Measurements from ENCODE around the gene BORCS8. TPM values are rescaled to one million over a fixed set of nuclear protein-coding genes. Genes with fewer than 3 reads are reported as not detected.
"Not testable (repeated sequence)": the region's sequence is repeated elsewhere in the genome, so short reads cannot be mapped to it uniquely, and the experiment has no call there.

The BORCS8 gene
- total and polyA plus RNA-seq, 2 experiments from 2014 or later: 24.7 to 38.0 TPM

DNA sequence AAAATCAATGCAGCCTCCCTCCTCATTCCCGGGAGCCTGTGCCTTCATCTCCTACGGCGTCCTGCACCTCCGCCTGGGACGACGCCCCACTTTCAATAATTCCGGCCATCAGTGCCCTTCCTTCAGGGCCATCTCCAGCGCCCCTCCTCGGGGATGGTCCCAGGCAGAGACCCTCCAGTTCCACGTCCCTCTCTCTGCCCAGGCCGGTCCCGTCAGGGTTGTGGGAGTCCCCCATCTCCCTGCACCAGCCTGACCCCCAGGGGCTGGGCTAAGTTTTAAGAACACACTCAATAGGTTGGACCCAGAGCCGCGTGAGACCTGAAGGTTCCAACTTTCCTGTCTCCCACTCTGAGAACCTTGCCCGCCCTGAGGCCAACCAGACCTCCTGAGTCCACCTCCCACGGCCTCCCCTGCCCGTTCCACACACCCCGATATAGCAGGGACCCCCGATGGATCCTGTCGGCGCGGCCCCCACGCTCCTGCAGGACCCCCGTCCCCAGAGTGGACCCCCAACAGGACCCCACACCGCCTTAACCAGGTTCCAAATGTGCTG lies 54.3 kb downstream of the BORCS8 start:
- H3K4me1 ChIP-seq (ENCODE audit: low read depth): peaks cover 20% of the 10 kb centered on the region
- no peaks in the 10 kb centered on the region for H3K9me3 ChIP-seq (ENCODE audit: low read depth)
- peak; percentile 25 to 39 for DNase-seq (ENCODE audit: low read depth in 1 of 2, low spot score in 1 of 2)
- H3K27ac ChIP-seq: peak overlapping the region; percentile 5
- no peaks in the 10 kb centered on the region for H3K36me3 ChIP-seq
- TF ChIP-seq, protein P1, sequence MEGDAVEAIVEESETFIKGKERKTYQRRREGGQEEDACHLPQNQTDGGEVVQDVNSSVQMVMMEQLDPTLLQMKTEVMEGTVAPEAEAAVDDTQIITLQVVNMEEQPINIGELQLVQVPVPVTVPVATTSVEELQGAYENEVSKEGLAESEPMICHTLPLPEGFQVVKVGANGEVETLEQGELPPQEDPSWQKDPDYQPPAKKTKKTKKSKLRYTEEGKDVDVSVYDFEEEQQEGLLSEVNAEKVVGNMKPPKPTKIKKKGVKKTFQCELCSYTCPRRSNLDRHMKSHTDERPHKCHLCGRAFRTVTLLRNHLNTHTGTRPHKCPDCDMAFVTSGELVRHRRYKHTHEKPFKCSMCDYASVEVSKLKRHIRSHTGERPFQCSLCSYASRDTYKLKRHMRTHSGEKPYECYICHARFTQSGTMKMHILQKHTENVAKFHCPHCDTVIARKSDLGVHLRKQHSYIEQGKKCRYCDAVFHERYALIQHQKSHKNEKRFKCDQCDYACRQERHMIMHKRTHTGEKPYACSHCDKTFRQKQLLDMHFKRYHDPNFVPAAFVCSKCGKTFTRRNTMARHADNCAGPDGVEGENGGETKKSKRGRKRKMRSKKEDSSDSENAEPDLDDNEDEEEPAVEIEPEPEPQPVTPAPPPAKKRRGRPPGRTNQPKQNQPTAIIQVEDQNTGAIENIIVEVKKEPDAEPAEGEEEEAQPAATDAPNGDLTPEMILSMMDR (IDR thresholded peaks at IDR 0.05; ENCODE audit: low read depth, low read length): no peak
- H3K4me3 ChIP-seq: peak overlapping the region; percentile 53
- H3K27me3 ChIP-seq: peaks cover 3% of the 10 kb centered on the region

- H3K4me3 ChIP-seq; H3K27me3 ChIP-seq; DNase-seq (ENCODE audit: low read depth in 1 of 2, low spot score in 1 of 2); H3K36me3 ChIP-seq; H3K9me3 ChIP-seq (ENCODE audit: low read depth): not testable (repeated sequence)
- peaks cover 20% of the 10 kb centered on the region for H3K4me1 ChIP-seq (ENCODE audit: low read depth)
- H3K27ac ChIP-seq: peak overlapping the region; percentile 86
Observed at GRCh38 chr19:19135713-19136112, 56.2 kb downstream of the BORCS8 start.

GRCh38 chr19:19134687-19135158 lies 57.2 kb downstream of the BORCS8 start:
- no peaks in the 10 kb centered on the region for H3K36me3 ChIP-seq
- peak in 1 of 2 donors; percentile 98 for DNase-seq (ENCODE audit: low read depth in 1 of 2, low spot score in 1 of 2)
- H3K27ac ChIP-seq: peak overlapping the region; percentile 86
- peaks cover 20% of the 10 kb centered on the region for H3K4me1 ChIP-seq (ENCODE audit: low read depth)
- TF ChIP-seq, protein P1 (IDR thresholded peaks at IDR 0.05; ENCODE audit: low read depth, low read length): peak; percentile 2
- H3K4me3 ChIP-seq: no peak overlapping the region
- H3K9me3 ChIP-seq (ENCODE audit: low read depth): no peaks in the 10 kb centered on the region
- H3K27me3 ChIP-seq: no peaks in the 10 kb centered on the region

GRCh38 chr19:19133985-19134384 lies 58.0 kb downstream of the BORCS8 start:
- Histone ChIP-seq H3K36me3 (no peaks in the 10 kb centered on the region), H3K27me3 (no peaks in the 10 kb centered on the region), H3K4me3 (no peak overlapping the region), H3K4me1 (ENCODE audit: low read depth) (peaks cover 20% of the 10 kb centered on the region), H3K27ac (peak overlapping the region; percentile 86), H3K9me3 (ENCODE audit: low read depth) (no peaks in the 10 kb centered on the region)
- TF ChIP-seq, protein P1 (IDR thresholded peaks at IDR 0.05; ENCODE audit: low read depth, low read length): no peak
- DNase-seq (ENCODE audit: low read depth in 1 of 2, low spot score in 1 of 2): no peak

DNA sequence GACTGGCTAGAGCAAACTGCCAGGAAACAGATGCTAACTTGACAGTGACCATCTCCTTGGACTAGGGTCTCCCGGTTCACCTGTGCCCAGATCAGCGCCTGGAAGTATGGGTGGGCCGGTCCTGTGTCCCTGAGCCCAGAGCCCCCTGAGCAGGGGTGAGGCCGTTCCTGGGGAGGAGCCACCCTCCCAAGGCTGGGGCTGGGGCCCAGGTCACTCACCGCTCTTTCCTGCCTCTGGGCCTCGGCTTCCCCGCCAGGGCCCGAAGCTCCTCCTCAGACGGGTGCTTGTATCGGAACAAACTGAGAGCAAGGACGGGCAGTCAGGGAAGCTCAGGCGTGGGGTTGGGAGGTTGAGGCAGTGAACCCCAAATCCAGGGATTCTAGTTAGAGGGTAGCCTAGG lies 59.0 kb downstream of the BORCS8 start:
- H3K9me3 ChIP-seq (ENCODE audit: low read depth): no peaks in the 10 kb centered on the region
- no peak overlapping the region for H3K4me3 ChIP-seq
- no peak for DNase-seq (ENCODE audit: low read depth in 1 of 2, low spot score in 1 of 2)
- H3K27ac ChIP-seq: no peak overlapping the region
- TF ChIP-seq, protein P1 (IDR thresholded peaks at IDR 0.05; ENCODE audit: low read depth, low read length): no peak
- H3K27me3 ChIP-seq: no peaks in the 10 kb centered on the region
- no peaks in the 10 kb centered on the region for H3K36me3 ChIP-seq
- peaks cover 20% of the 10 kb centered on the region for H3K4me1 ChIP-seq (ENCODE audit: low read depth)

GRCh38 chr19:19131989-19132388 lies 60.0 kb downstream of the BORCS8 start:
- H3K9me3 ChIP-seq (ENCODE audit: low read depth): no peaks in the 10 kb centered on the region
- no peak overlapping the region for H3K4me3 ChIP-seq
- H3K4me1 ChIP-seq (ENCODE audit: low read depth): peaks cover 14% of the 10 kb centered on the region
- H3K36me3 ChIP-seq: no peaks in the 10 kb centered on the region
- DNase-seq (ENCODE audit: low read depth in 1 of 2, low spot score in 1 of 2): no peak
- no peaks in the 10 kb centered on the region for H3K27me3 ChIP-seq
- H3K27ac ChIP-seq: no peak overlapping the region
- TF ChIP-seq, protein P1 (IDR thresholded peaks at IDR 0.05; ENCODE audit: low read depth, low read length): no peak

Other genes starting within 250 kb of the BORCS8 start
- 90.1 and 126 TPM in 2 replicates for gene SUGP2, start 158.6 kb downstream of the BORCS8 start, total RNA-seq
- 120 and 145 TPM in 2 replicates for gene SUGP2, start 158.6 kb downstream of the BORCS8 start, polyA plus RNA-seq
- gene ARMC6, start 158.5 kb downstream of the BORCS8 start, total RNA-seq: 34.6 and 42.2 TPM in 2 replicates
- 22.7 and 31.0 TPM in 2 replicates for gene ARMC6, start 158.5 kb downstream of the BORCS8 start, polyA plus RNA-seq
- gene SLC25A42, start 128.2 kb downstream of the BORCS8 start, total RNA-seq: 22.4 and 30.4 TPM in 2 replicates
- 28.7 and 31.3 TPM in 2 replicates for gene SLC25A42, start 128.2 kb downstream of the BORCS8 start, polyA plus RNA-seq
- gene TMEM161A, start 53.7 kb downstream of the BORCS8 start, total RNA-seq: 83.9 and 136 TPM in 2 replicates
- gene TMEM161A, start 53.7 kb downstream of the BORCS8 start, polyA plus RNA-seq: 121 and 157 TPM in 2 replicates
- 0.18 TPM in 1 of 2 replicates, not detected in the other for gene MEF2B, start 21.9 kb downstream of the BORCS8 start, total RNA-seq
- 1.2 and 1.7 TPM in 2 replicates for gene MEF2B, start 21.9 kb downstream of the BORCS8 start, polyA plus RNA-seq
- 88.8 and 117 TPM in 2 replicates for gene RFXANK, start 106 bp upstream of the BORCS8 start, total RNA-seq
- gene RFXANK, start 106 bp upstream of the BORCS8 start, polyA plus RNA-seq: 130 and 156 TPM in 2 replicates
- 5.1 and 6.4 TPM in 2 replicates for gene NR2C2AP, start 11.3 kb upstream of the BORCS8 start, total RNA-seq
- gene NR2C2AP, start 11.3 kb upstream of the BORCS8 start, polyA plus RNA-seq: 7.8 and 10.0 TPM in 2 replicates
- 0.36 and 0.42 TPM in 2 replicates for gene NCAN, start 19.8 kb upstream of the BORCS8 start, total RNA-seq
- gene NCAN, start 19.8 kb upstream of the BORCS8 start, polyA plus RNA-seq: 0.45 TPM in 1 of 2 replicates, not detected in the other
- gene TM6SF2, start 81.1 kb upstream of the BORCS8 start, total RNA-seq: 4.9 and 9.6 TPM in 2 replicates
- gene TM6SF2, start 81.1 kb upstream of the BORCS8 start, polyA plus RNA-seq: 12.1 and 13.5 TPM in 2 replicates
- 74.5 and 76.0 TPM in 2 replicates for gene SUGP1, start 128.4 kb upstream of the BORCS8 start, total RNA-seq
- gene SUGP1, start 128.4 kb upstream of the BORCS8 start, polyA plus RNA-seq: 73.7 and 84.6 TPM in 2 replicates
- gene MAU2, start 128.7 kb upstream of the BORCS8 start, total RNA-seq: 46.0 and 78.5 TPM in 2 replicates
- gene MAU2, start 128.7 kb upstream of the BORCS8 start, polyA plus RNA-seq: 43.6 and 53.9 TPM in 2 replicates
- gene GATAD2A, start 213.5 kb upstream of the BORCS8 start, total RNA-seq: 72.9 and 98.3 TPM in 2 replicates
- 32.3 and 39.4 TPM in 2 replicates for gene GATAD2A, start 213.5 kb upstream of the BORCS8 start, polyA plus RNA-seq